ENCODE results near the gene SEPTIN2. TPM values are rescaled to one million over a fixed set of nuclear protein-coding genes. Genes with fewer than 3 reads are reported as not detected.
"Not testable (repeated sequence)": the region's sequence is repeated elsewhere in the genome, so short reads cannot be mapped to it uniquely, and the experiment has no call there.

Gene SEPTIN2
- total RNA-seq, 1 donor from 2014 or later: 458 TPM

DNA sequence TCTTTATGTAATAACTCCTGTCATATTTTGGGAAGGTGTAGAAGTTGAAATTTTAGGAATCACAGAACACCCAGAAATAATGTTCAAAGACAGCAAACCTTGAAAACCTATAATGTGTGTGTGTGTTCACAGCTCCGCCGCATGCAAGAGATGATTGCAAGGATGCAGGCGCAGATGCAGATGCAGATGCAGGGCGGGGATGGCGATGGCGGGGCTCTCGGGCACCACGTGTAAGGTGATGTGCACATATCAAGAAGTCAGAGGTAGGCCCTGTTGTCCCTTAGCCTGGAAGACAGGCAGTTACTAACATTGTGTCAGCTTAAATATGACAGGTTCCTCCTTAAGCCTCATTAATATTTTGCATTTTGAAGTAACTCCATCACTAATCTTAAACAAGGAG is 34.2 kb downstream of the SEPTIN2 start:
- DNase-seq (ENCODE audit: extremely low read depth, low read depth, low spot score): no peak

DNA sequence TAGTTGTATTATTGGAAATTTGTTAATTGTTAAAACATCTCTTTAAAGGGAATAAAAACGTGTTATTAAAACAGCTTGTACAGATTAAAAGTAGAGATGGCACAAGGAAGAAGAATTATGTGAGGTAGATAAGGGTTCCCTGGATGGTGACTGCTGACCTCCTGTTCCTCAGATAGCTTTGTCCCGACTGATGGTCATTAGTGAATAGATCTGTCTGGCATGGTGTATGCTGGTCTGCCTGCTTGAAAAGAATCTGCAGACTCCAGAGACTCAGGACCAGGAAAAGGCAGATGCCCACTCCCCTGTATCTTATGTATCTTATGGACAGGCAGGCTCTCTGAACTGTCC is 34.8 kb downstream of the SEPTIN2 start:
- DNase-seq (ENCODE audit: extremely low read depth, low read depth, low spot score): no peak

DNA sequence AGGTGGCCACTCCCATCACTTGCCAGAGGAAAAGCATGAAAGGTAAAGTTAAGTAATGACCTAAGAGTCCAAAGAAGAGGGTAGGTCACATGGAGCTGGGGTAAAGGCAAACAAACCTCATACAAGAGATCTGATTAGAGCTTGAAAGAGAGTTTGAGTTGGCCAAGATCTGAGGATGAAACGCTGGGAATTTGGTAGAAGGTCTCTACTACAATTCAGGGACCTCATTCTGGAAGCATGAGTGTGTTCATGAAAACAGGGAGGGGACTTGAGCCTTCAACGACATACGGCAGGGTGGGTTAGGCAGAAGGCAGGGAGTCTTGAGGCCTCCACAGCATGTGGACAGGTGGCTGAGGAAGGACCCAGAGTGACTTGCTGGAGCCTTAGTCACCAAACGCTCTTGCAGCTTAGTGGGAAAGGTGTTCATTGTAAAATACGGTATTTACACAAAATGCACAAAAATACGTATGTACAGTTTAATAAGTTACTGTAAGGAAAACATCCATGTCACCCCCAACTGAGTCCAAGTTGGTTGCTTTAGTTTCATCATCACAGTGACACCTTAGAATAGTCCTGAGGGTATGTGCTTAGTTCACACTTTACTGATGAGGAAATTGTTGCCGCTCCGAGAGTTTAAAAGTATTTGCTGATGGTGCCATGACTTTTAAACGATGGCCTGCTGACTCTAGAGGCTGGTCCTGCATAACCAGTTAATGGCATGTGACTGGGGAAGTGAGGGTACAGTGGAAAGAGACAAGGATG is 35.3 kb downstream of the SEPTIN2 start:
- no peak for DNase-seq (ENCODE audit: extremely low read depth, low read depth, low spot score)

DNA sequence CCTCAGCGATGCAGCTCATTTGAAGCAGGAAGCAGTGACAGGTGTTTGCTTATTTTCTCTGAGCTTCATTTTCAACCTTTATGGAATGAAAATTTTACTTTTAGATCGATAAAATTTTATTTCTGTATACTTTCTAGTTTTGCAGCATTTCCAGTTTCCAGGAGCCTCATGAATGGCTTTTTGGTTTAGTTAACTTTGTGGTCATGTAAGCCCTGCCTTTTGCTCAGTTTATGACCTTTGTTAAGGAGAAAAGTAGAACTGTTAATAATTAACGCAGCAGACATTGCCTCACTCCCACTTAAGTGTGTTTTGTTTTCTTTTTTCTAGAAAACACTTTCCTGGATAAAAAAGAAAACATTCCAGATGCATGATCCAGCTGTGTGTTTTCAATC is 35.9 kb downstream of the SEPTIN2 start:
- no peak for DNase-seq (ENCODE audit: extremely low read depth, low read depth, low spot score)

DNA sequence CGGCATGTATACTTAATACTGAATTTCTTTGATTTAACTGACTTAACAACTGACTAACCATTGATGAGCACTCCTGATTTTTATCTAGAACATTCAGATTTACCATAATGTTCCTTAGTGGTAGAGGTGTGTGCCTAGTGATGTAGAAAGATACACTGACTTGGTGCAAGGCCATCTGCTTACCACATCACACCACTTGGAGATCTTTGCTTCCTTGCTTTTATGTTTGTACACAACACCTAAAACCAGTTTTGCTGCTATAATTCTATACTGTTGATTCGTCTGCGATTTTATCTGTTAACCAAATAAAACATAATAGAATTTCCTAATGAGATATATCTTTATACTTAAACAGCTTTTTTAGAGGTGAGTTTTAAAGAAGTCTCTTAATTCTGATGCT is 36.5 kb downstream of the SEPTIN2 start:
- DNase-seq (ENCODE audit: extremely low read depth, low read depth, low spot score): no peak

DNA sequence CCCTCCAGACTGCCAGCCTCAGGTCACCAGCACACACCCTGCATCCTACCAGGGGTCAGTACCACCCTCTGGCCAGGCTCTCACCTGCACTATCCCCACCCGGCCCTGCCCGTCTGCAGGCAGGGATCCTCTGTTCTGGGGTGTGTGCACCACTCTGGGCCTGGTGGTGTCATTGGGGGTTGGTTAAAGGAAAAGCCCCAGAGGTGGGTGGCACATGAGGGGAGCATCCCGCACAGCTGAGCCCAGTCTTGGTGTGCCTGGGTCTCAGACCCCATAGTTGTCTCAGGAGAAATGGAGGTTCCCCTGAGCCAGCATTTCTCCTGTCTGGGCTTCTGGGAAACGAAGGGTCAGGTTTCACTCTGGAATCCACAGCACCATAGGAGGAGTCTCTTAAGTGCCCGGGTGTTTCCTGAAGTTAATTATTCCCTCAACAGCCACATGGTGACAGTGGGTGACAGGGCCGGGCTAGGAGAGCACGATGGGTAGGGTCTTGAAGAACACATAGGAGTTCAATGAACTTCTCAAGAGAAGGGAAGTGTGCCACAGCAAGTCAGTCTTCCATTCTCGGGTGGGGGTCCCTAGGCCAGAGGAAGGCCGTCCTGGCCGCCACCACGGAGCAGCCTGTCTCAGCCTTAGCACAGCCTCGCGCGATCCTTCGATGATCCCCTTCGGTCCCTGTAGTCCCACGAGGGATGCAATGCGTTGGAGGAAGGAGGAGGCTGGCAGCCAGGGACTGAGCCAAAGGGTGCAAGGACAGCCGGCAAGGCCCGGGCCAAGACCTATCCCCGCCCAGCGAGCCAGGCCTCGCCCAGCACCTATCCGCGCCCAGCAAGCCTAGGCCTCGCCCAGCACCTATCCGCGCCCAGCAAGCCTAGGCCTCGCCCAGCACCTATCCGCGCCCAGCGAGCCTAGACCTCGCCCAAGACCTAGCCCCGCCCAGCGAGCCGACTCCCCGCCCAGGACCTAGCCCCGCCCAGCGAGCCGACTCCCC is 39.2 kb downstream of the SEPTIN2 start:
- DNase-seq (ENCODE audit: extremely low read depth, low read depth, low spot score): peak; percentile 9

DNA sequence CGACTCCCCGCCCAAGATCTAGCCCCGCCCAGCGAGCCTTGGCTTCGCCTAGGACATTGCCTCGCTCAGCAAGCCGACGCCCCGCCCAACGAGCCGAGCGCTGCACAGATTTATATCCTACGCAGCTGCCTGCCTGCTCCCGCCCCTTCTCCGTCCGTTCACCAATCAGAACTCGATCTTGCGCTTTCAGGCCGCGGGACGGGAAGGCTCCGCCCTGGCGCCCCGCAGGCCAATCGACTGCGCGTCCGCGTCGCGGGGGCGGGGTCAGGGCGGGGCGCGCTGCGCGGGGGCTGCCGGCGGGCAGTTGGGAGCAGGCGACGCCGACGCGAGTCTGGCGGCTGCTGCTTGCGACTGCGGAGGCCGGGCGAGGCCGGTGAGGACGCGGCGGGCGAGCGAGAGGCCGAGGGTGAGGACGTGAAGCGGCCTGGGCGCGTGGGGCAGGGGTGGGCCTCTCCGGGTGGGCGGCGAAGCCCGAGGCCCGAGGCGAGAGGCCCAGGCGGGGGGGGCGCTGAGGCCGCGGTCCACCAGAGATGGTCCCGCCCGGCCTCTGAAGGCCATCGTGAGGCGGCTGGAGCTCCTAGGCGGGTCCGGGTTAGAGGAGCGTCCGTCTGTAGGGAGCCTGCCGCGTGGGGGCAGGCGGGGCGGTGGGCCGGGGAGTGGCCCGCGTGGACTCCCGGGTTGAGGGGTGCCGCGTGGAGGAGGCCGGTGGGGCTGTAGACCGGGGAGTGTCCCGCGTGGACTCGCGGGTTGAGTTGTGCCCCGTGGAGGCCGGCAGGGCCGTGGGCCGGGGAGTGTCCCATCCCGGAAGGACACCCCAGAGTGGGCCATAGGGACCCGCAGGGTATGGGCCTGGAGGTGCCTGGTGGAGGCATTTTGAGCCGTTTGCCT is 40.5 kb downstream of the SEPTIN2 start, which contains the start of gene FARP2:
Gene FARP2, plus strand, starts transcription at position 303 of the 888 bp plus-strand sequence. CDS start 16,823 bp downstream, outside the sequence.
- DNase-seq (ENCODE audit: extremely low read depth, low read depth, low spot score): peak; percentile 73

DNA sequence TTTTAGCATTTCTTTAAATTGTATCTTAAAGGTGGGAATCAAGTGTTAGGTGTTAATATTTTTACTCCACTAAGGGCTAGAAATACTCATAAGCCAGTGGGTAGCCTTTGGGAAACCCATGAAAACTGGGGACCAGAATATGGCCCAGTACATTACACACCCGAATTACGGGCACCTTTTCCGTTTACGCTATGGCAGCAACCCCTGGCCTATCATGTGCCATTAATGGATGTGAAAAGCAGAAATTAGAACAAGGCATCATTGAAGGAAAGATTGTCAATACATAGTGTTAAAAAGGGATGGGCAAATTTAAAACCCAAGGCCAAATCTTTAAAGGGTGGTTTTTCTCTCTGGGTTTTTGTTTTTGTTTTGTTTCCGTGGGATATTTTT is 41.1 kb downstream of the SEPTIN2 start:
- DNase-seq (ENCODE audit: extremely low read depth, low read depth, low spot score): no peak

DNA sequence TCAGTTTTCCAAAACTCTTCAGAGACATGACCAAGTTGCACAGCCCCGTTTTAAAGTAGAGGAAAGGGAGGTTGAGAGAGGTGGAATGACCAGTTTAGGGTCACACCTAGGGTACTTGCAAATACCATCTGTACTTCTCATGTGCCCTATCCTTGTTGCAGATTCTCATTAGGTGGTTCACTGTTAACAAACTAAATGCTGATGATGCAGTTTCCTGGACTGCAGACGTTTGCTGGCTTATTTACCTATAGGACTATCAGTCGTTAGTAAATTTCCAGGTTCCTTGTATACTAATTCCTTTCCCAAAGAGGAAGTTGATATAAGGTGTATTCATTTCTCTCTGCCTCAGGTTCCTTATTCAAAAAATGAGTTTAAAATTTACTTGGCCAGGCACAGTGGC is 41.8 kb downstream of the SEPTIN2 start:
- DNase-seq (ENCODE audit: extremely low read depth, low read depth, low spot score): no peak

DNA sequence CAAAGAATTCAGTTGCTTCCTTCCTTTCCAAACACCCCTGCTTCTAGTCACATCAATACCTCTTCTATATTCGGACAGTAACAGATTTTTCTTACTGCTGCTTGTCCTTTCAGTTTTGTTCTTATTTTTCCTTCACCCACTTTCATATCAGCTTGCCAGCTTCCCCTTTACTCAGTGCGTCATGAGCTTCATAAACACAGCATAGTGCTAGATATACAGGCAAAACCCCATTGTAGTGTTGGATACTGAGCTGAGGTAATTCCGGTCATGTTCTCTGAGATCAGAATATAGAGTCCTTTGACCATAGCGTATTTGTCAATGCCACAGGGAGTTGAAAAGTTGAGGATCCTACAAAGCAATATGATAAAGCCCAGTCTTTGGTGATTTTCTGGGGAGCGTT is 42.7 kb downstream of the SEPTIN2 start:
- peak; percentile 16 for DNase-seq (ENCODE audit: extremely low read depth, low read depth, low spot score)

DNA sequence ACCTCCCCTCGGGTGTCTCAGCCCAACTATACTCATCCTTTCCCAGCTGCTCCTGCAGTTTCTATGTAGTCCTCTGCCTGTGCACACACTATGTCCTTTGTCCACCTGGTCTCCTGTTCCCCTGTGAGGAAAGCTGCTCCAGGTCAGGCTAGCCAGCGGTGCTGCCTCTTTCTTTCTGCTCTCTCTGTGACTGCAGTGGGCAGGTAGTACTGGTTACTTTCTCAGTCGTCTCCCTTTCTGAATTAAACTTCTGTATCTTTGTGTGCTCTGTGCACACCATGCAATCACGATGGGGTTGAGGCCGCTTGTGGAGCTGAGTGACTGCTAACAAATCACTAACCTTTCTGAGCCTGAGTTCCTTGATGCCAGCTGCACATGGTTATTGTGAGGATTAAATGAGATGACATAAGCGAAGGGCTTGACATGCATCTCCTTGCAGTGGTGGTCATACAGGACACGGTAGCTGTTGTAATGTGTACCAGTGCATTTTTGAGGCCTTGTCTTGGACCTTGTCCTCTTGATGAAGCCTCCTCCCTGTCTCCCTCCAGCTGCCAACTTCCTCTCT is 43.8 kb downstream of the SEPTIN2 start:
- no peak for DNase-seq (ENCODE audit: extremely low read depth, low read depth, low spot score)

DNA sequence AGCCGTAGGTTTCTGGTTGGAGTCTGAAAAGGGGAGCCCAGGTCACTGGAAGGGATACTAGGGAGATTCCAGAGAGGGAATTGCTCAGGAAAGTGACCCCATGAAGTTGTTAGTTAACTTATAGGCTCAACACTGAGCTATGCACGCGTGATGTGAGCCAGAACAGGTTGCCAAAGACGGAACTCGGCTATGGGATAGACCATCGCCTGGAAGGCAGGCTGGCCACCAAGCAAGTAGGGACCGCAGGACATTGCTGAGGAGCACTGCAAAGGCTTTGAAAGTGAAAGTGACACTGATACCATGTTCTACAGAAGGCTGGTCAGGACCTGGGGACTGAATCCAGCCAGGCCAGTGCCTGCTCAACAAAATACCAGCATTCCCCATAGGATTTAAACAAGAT is 47.7 kb downstream of the SEPTIN2 start:
- DNase-seq (ENCODE audit: extremely low read depth, low read depth, low spot score): no peak

DNA sequence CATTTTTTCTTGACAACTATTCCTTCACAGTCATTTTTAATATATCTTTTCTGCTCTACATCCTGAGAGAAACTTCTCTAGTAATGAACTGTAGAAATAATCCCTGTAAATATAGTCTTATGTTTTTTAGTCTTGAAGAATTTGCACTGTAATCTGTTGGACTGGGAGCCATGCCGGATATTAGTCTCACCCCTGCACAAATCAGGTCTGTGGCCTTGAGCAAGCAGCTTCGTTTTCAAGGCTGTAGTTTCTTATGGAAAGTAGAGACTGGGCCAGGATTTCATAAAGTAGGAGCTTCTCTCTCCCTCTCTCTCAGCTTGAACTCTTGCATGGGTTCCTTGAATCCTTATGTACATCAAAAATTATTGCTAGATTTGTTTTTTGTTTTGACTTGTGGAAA is 49.1 kb downstream of the SEPTIN2 start:
- DNase-seq (ENCODE audit: extremely low read depth, low read depth, low spot score): no peak

DNA sequence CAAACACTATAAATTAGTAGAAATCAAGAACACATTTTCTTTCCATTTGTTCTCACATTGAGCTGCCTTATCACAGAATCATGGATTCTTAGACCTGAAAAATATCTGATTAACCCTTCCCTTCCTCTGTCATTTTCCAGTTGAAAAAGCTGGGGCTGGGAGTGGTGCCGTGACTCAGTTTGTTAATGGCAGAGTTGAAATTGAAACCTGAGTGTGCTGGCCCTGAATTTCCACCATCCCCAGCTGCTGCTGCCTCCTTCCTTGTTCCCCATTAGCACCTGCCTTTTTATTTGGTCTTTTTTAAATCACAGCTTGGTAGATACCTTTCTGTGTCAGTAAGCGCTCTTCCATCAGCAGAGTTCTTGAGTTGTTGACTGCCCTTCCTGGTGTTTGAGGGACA is 51.0 kb downstream of the SEPTIN2 start:
- DNase-seq (ENCODE audit: extremely low read depth, low read depth, low spot score): no peak

DNA sequence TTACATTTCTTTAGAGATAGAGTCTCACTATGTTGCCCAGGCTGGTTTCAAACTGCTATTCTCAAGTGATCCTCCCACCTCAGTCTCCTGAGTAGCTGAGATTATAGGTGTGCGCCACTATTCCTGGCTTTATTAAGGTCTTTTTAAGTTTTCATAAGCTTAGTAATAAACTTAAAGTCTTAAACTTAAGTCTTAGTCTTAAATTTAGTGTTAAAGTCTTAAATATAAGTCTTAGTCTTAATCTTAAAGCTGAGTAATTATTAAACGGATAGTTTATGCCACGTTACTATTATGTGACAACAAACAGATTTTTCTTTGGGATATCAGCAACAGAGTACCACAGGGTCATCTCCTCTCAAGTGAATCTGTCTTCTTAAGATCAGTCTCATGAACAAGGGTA is 52.9 kb downstream of the SEPTIN2 start:
- no peak for DNase-seq (ENCODE audit: extremely low read depth, low read depth, low spot score)

DNA sequence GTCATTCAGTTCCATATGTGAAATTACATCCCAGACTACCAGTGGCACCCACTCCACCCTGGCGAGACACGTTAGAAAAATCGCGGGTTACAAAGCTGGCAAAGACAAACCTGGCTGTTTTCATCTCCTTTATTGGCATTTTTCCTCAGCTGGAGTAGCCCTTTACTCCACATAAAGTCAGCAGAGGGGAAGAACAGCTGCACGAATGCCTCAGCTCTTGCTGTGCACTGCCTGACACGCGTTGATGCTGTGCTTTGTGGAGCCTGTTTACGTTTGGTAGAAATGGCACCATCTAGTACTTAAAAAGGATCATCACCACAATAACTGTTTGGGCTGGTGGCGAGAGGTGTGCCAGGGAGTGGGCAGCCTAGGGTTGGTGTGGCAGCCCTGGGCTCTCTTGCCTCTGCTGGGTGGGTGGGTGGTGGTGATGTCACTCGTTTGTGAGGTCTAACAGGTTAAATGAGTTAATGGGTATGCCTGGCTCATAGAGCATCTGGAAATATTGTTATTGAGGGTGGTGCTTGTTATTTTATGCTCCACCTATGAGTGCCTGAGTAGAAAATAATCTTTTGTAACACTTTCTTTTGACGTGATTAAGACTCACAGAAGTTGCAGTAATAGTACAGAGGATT is 56.8 kb downstream of the SEPTIN2 start:
- no peak for DNase-seq (ENCODE audit: extremely low read depth, low read depth, low spot score)

DNA sequence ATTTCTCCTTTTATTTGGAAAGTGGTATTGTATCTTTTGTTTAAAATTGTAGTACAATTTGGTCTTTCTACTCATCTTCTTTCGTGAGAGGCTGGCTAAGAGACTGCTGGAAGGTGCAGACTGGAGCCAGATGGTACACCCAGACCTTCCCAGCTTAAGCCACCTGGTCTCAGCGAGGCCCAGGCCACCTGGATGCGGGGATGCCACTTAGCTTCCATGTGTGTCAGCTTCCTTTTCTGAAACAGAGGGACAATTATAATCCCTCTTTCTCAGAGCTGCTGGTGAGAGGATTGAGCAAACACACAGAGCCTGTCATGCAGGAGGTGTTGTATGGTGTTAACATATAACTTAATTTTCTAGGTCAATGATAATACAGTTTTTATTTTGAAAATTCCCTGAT is 57.7 kb downstream of the SEPTIN2 start:
- no peak for DNase-seq (ENCODE audit: extremely low read depth, low read depth, low spot score)

DNA sequence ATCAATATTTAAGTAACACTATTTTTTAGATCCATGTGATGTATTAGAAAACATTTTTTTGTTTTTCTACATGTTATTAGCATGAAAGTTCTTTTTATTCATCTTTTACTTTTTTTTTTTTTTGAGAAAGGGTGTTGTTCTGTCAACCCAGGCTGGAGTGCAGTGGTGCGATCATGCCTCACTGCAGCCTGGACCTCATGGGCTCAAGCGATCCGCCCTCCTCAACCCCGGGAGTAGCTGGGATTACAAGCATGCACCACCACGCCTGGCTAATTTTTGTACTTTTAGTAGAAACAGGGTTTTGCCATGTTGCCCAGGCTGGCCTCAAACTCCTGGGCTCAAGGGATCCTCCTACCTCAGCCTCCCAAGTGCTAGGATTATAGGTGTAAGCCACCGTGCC is 58.2 kb downstream of the SEPTIN2 start:
- not testable (repeated sequence) for DNase-seq (ENCODE audit: extremely low read depth, low read depth, low spot score)

DNA sequence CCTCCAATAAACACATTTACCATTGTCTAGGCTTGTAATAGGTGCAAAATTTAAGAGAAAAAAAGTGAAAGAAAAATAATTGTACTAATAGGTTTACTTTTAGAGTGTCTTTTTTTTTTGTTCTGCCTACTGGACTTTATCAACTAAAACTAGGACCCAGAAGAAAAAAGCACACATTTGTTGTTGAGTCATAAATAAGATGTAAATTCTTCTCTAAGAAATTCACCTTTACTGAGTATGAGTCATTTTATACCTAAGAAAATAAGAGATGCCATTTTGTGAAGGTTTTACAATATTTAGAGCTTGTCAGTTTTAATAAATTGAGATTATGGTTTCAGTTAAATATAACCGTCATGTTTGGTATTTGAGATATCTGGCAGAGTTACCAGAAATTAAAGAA is 59.6 kb downstream of the SEPTIN2 start:
- DNase-seq (ENCODE audit: extremely low read depth, low read depth, low spot score): no peak

DNA sequence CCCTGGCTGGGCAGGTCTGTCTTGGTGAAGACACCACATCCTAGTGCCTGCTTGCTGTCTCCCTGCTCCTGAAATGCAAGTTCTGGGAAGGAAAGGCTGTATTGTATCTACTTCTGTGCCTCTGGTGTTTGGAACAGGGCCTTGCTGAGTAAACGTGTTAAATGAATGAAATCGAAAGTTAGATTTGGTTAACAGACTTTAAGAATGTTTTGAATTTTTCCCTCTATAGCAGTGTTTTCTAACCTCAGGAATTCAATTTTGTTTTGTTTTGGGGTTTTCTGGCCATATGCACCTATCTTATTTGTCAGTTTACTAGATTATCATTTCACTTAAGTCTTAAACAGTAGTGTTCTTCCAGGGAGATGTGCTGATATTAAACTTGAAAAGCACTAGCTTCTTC is 61.1 kb downstream of the SEPTIN2 start:
- no peak for DNase-seq (ENCODE audit: extremely low read depth, low read depth, low spot score)

All from glomerular endothelial cell (primary cell).